OCI-LY3 (cell line): Measurements from ENCODE around the gene RNF38.

Experiments used
- H2AFZ ChIP-seq: fragments of 200-600, 300-600 bp; shearing (Covaris generic); 2 replicates; pipeline ENCODE4 v1.6.0; 2014; ENCODE audit warnings: antibody characterized with exemption, low read depth, low read length
- H3K27ac ChIP-seq: fragments of 200-600, 300-600 bp; sonication (generic); 2 replicates; pipeline ENCODE4 v1.5.1; 2014; ENCODE audit warnings: mild to moderate bottlenecking, low read length, moderate library complexity, mixed read lengths
- H3K27me3 ChIP-seq: fragments of 200-600, 300-600 bp; sonication (generic); 2 replicates; pipeline ENCODE4 v1.6.1; 2014; ENCODE audit warnings: low read depth, low read length, mixed read lengths
- H3K36me3 ChIP-seq: fragments of 200-600, 300-600 bp; sonication (generic); replicated peaks from 2 replicates; pipeline ENCODE3; 2014; ENCODE audit warnings: low read depth, low read length, mixed read lengths
- H3K4me1 ChIP-seq: fragments of 300-600, 200-600 bp; sonication (generic); 2 replicates; pipeline ENCODE4 v1.6.1; 2014; ENCODE audit warnings: low read length, mixed read lengths
- H3K4me2 ChIP-seq: fragments of 200-600, 300-600 bp; sonication (generic); 2 replicates; pipeline ENCODE4 v1.6.1; 2014; ENCODE audit warnings: low read length, mixed read lengths
- H3K4me3 ChIP-seq: fragments of 300-600, 200-600 bp; sonication (generic); 2 replicates; pipeline ENCODE4 v1.5.1; 2014; ENCODE audit warnings: antibody characterized with exemption, mild to moderate bottlenecking, low read length, moderate library complexity
- H3K79me2 ChIP-seq: fragments of 300-600, 200-600 bp; shearing (Covaris generic); 2 replicates; pipeline ENCODE4 v1.6.1; 2014; ENCODE audit warnings: mild to moderate bottlenecking, low read length, mixed read lengths
- H3K9ac ChIP-seq: fragments of 300-600, 200-600 bp; shearing (Covaris generic); 2 replicates; pipeline ENCODE4 v1.6.0; 2014; ENCODE audit warnings: mild to moderate bottlenecking, low read length, moderate library complexity
- H3K9me3 ChIP-seq: fragments of 200-600, 300-600 bp; shearing (Covaris generic); 2 replicates; pipeline ENCODE4 v1.6.1; 2014; ENCODE audit warnings: low read length, mixed read lengths; ENCODE audit not compliant: insufficient read depth
- H4K20me1 ChIP-seq: fragments of 200-600, 300-600 bp; sonication (generic); 2 replicates; pipeline ENCODE4 v1.6.1; 2016; ENCODE audit warnings: low read length, mixed read lengths; ENCODE audit not compliant: insufficient read depth
- EZH2phosphoT487 ChIP-seq: fragments of 200-600 bp; shearing (Covaris generic); IDR thresholded peaks from 2 replicates; pipeline ENCODE4 v1.6.1; 2018; ENCODE audit warnings: antibody characterized with exemption, mixed run types, low read depth
- TF ChIP-seq, protein P1 (sequence below): fragments of 200-600, 300-600 bp; sonication (generic); IDR thresholded peaks from 2 replicates; pipeline ENCODE4 v1.5.1; 2014; ENCODE audit warnings: antibody characterized with exemption, low read length, low read depth

The RNF38 gene

DNA sequence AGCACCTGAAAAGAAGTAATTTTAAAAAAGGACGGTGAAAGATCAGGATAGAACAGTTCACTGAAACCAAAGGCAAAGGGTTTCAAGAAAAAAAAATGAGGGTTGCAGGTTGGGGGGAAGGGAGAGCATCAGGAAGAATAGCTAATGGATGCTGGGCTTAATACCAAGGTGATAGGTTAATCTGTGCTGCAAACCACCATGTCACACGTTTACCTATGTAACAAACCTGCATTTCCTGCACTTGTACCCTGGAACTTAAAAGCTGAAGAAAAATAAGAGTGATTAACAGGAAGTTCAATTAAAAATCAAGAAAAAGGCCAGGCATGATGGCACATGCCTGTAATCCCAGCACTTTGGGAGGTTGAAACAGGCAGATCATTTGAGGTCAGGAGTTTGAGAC, 44.1 kb upstream of the RNF38 start:
- H3K4me2 ChIP-seq = no peak overlapping the region
- H3K79me2 ChIP-seq = peaks cover 43% of the 10 kb centered on the region

DNA sequence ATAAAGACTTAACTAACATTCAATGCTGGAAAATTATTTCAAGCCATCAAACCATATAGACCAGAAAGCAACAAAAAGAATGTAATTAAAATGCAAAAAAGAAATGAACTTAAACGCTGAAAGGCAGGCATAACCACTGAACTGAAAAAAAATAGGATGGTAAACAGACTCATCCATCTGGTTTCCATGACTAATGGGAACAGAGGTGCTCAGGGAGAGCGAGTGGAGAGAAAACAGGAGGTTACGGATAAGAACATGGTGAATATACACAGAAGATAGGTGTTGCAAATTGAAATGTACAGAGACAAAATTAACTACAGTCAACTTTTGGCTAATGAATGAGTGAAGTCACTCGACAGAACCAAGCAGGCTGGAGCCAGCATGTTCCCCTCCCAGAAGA, 43.5 kb upstream of the RNF38 start:
- TF ChIP-seq, protein P1, sequence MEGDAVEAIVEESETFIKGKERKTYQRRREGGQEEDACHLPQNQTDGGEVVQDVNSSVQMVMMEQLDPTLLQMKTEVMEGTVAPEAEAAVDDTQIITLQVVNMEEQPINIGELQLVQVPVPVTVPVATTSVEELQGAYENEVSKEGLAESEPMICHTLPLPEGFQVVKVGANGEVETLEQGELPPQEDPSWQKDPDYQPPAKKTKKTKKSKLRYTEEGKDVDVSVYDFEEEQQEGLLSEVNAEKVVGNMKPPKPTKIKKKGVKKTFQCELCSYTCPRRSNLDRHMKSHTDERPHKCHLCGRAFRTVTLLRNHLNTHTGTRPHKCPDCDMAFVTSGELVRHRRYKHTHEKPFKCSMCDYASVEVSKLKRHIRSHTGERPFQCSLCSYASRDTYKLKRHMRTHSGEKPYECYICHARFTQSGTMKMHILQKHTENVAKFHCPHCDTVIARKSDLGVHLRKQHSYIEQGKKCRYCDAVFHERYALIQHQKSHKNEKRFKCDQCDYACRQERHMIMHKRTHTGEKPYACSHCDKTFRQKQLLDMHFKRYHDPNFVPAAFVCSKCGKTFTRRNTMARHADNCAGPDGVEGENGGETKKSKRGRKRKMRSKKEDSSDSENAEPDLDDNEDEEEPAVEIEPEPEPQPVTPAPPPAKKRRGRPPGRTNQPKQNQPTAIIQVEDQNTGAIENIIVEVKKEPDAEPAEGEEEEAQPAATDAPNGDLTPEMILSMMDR = no peak
- TF ChIP-seq EZH2phosphoT487 = no peak
- peaks cover 46% of the 10 kb centered on the region for H3K79me2 ChIP-seq
- no peak overlapping the region for H3K4me3 ChIP-seq
- no peaks in the 10 kb centered on the region for H3K27me3 ChIP-seq
- H2AFZ ChIP-seq = no peak overlapping the region
- no peaks in the 10 kb centered on the region for H3K4me1 ChIP-seq
- no peaks in the 10 kb centered on the region for H3K36me3 ChIP-seq
- no peak overlapping the region for H3K9ac ChIP-seq
- H3K9me3 ChIP-seq = no peaks in the 10 kb centered on the region
- no peak overlapping the region for H3K27ac ChIP-seq
- H3K4me2 ChIP-seq = no peak overlapping the region
- H4K20me1 ChIP-seq = peaks cover 48% of the 10 kb centered on the region

More for the DNA sequence above, 44.1 kb upstream of the RNF38 start:
- Histone ChIP-seq H3K27me3 (no peaks in the 10 kb centered on the region), H3K27ac (no peak overlapping the region), H3K36me3 (no peaks in the 10 kb centered on the region), H3K4me1 (no peaks in the 10 kb centered on the region), H3K9me3 (no peaks in the 10 kb centered on the region), H4K20me1 (peaks cover 46% of the 10 kb centered on the region), H3K4me3 (no peak overlapping the region), H3K9ac (no peak overlapping the region), H2AFZ (no peak overlapping the region)
- no peak for TF ChIP-seq EZH2phosphoT487
- TF ChIP-seq, protein P1 = no peak

DNA sequence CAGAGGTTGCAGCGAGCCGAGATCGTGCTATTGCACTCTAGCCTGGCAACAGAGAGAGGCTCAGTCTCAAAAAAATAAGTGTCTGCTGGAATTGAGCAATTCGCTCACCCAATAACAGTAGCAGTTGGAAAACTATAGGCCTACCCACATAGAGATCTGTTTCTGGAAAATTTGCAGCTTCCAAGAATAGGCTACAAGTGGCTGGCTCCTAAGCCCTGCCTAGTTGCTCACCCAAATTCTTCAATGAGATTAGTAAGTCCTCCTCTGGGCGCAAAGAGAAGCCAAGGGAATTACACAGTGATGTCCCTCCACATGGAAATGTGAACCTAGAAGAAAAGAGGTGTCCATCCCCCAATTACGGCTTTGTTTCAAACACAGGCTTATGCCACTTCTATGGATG, 42.6 kb upstream of the RNF38 start:
- H4K20me1 ChIP-seq = peaks cover 46% of the 10 kb centered on the region
- no peaks in the 10 kb centered on the region for H3K9me3 ChIP-seq
- H3K4me3 ChIP-seq = no peak overlapping the region
- no peak for TF ChIP-seq EZH2phosphoT487
- TF ChIP-seq, protein P1 = no peak
- H2AFZ ChIP-seq = no peak overlapping the region
- no peak overlapping the region for H3K9ac ChIP-seq
- H3K4me1 ChIP-seq = no peaks in the 10 kb centered on the region
- no peak overlapping the region for H3K4me2 ChIP-seq
- H3K27me3 ChIP-seq = no peaks in the 10 kb centered on the region
- H3K79me2 ChIP-seq = peaks cover 45% of the 10 kb centered on the region
- no peaks in the 10 kb centered on the region for H3K36me3 ChIP-seq
- H3K27ac ChIP-seq = no peak overlapping the region

DNA sequence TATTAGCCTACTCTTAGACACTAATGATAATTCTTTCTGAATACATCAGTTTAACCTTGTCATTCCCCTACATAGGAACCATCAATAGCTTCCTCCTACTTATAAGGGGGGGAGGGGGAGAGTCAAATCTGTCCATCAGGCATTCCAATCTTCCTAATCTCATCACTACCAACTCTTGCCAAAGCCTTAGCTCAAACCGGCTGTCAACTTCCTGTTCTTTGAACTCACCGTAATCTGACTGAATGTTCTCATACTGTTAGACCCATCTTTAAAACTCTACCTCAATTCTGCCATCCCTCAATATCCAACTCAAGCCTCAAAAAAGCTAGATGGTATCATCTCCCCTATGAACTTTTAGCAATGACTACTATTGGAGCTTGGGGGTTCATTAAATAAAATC, 41.9 kb upstream of the RNF38 start:
- Histone ChIP-seq H2AFZ (no peak overlapping the region), H4K20me1 (peaks cover 44% of the 10 kb centered on the region), H3K27ac (no peak overlapping the region), H3K9ac (no peak overlapping the region), H3K9me3 (no peaks in the 10 kb centered on the region), H3K36me3 (no peaks in the 10 kb centered on the region), H3K4me3 (no peak overlapping the region), H3K79me2 (peaks cover 45% of the 10 kb centered on the region), H3K4me1 (no peaks in the 10 kb centered on the region), H3K27me3 (no peaks in the 10 kb centered on the region), H3K4me2 (no peak overlapping the region)
- no peak for TF ChIP-seq EZH2phosphoT487
- TF ChIP-seq, protein P1 = no peak
